HG03039 (cell line): ENCODE measurements around the gene LAMTOR1.
"Not testable (repeated sequence)": the region's sequence is repeated elsewhere in the genome, so short reads cannot be mapped to it uniquely, and the experiment has no call there.

Source experiments
- ATAC-seq: cut with Tn5 transposase; IDR thresholded peaks from one replicate; pipeline ENCODE4 v1.9.1; 2021; ENCODE audit warnings: mild to moderate bottlenecking, moderate library complexity; ENCODE audit not compliant: unreplicated experiment

The LAMTOR1 gene

GRCh38 chr11:72102946-72103753, at the start of gene LAMTOR1:
Gene LAMTOR1, minus strand, starts transcription at chr11:72103297. Its CDS starts 73 bp downstream, at chr11:72103224.
- ATAC-seq: peak; percentile 84

- no peak for ATAC-seq
Observed at GRCh38 chr11:72150882-72151281, 47.8 kb upstream of the LAMTOR1 start.

- ATAC-seq: no peak
Observed at GRCh38 chr11:72146625-72147024, 43.5 kb upstream of the LAMTOR1 start.

- no peak for ATAC-seq
Observed at GRCh38 chr11:72144807-72145565, 41.9 kb upstream of the LAMTOR1 start.

GRCh38 chr11:72142543-72142942, 39.4 kb upstream of the LAMTOR1 start:
- not testable (repeated sequence) for ATAC-seq

DNA sequence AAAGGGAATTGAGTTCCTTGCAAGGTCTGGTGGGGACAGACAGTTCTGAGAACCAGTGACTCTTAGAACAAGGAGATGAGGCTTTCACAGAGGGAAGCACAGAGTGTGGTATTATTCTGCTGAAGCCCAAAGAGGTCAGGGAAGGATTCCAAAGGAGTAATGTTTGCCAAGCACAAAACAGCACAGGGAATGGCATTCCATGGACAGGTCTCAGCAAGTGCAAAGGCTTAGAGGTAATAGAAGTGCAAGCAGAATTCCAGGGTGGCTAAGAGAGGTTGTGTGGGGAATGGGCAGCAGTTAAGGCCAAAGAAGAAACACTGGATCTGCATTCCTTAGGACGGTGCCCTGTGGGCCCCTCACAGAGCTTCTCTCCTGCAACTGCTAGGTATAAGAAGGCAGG, 39.0 kb upstream of the LAMTOR1 start:
- ATAC-seq: not testable (repeated sequence)

GRCh38 chr11:72141066-72141465, 38.0 kb upstream of the LAMTOR1 start:
- no peak for ATAC-seq

- no peak for ATAC-seq
Observed at GRCh38 chr11:72140661-72141060, 37.6 kb upstream of the LAMTOR1 start.

GRCh38 chr11:72139500-72139899, 36.4 kb upstream of the LAMTOR1 start:
- no peak for ATAC-seq

DNA sequence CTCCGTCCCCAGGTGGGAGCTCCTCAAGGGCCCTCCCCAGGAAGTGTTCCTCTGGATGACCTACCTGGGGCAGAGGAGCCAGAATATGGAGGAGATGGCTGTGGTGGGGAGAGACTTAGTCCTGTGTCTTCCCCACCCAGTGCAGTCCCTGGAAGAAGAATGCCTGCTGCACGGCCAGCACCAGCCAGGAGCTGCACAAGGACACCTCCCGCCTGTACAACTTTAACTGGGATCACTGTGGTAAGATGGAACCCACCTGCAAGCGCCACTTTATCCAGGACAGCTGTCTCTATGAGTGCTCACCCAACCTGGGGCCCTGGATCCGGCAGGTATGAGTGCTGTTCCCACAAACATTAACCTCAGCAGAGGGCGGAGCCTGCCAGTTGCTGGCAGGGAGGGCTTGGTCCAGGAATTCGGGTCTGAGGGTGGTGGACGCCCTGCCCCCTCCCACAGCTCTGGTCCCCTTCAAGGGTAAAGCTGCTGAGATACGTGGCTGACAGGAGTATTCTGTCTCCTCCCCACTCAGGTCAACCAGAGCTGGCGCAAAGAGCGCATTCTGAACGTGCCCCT, 35.8 kb upstream of the LAMTOR1 start:
- ATAC-seq: no peak

- ATAC-seq: no peak
Observed at GRCh38 chr11:72136684-72137262, 33.7 kb upstream of the LAMTOR1 start.

- ATAC-seq: no peak
Observed at GRCh38 chr11:72135891-72136683, 33.0 kb upstream of the LAMTOR1 start.

GRCh38 chr11:72135473-72135872, 32.4 kb upstream of the LAMTOR1 start, which contains the start of gene FOLR3:
Gene FOLR3, plus strand, starts transcription at chr11:72135725. Its CDS starts 228 bp downstream, at chr11:72135953.
- not testable (repeated sequence) for ATAC-seq

GRCh38 chr11:72132646-72133045, 29.5 kb upstream of the LAMTOR1 start:
- ATAC-seq: no peak

DNA sequence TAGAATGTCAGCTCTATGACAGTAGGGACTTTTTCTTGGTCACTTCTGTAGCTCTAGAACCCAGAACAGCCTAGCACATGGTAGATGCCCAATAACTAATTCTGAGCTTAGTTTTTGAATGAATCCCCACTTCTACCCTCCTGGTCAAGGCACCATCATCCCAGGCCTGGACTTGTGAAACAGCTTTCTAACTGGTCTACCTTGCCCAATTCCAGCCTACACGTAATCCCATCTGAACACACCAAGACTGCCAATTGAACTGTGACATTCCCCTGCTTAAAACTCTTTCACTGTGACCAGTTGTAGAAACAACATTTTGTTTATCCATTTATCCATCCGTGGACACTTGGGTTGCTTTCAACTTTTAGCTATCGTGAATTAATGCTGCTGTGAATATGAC, 26.3 kb upstream of the LAMTOR1 start:
- no peak for ATAC-seq

GRCh38 chr11:72127923-72128322, 24.8 kb upstream of the LAMTOR1 start:
- no peak for ATAC-seq

- no peak for ATAC-seq
Observed at GRCh38 chr11:72125956-72126355, 22.9 kb upstream of the LAMTOR1 start.

GRCh38 chr11:72124046-72124445, 20.9 kb upstream of the LAMTOR1 start:
- ATAC-seq: no peak

GRCh38 chr11:72123117-72123653, 20.1 kb upstream of the LAMTOR1 start:
- no peak for ATAC-seq

- ATAC-seq: no peak
Observed at GRCh38 chr11:72122607-72123006, 19.5 kb upstream of the LAMTOR1 start.
